ENCODE results near the gene TLR3. TPM values are rescaled to one million over a fixed set of nuclear protein-coding genes. Genes with fewer than 3 reads are reported as not detected.
A peak's percentile ranks its signal among the peaks of the same experiment; 100 is the strongest.

TLR3 gene
- total and polyA plus RNA-seq, 2 donors (not counting 3 experiments of a cell fraction or from before 2014, with no cell fraction given), result 1.6 to 5.2 TPM

- H3K4me1 ChIP-seq (ENCODE audit: control insufficient read depth, extremely low read depth, insufficient read depth, low read length), result peaks cover 3% of the 10 kb centered on the region
- peak within 1 kb of the TSS; percentile 37 for H2AFZ ChIP-seq (ENCODE audit: low read depth, low read length)
- H3K79me2 ChIP-seq (ENCODE audit: control insufficient read depth, insufficient read depth, low read length), result no peaks in the 10 kb centered on the region
- dilution Hi-C loops (cut with MboI; ENCODE audit: extremely low pct_ligation_motif_present, low sequenced_read_pairs), result no loop called here
- BruUV-seq (replicated peaks), result no TSS peak
- no peaks in the 10 kb centered on the region for H4K20me1 ChIP-seq (replicated peaks; ENCODE audit: control insufficient read depth, extremely low read depth, insufficient read depth, low read length)
- H3K27ac ChIP-seq (ENCODE audit: insufficient read depth, low read depth, low read length), result no peak within 1 kb of the TSS
- DNase-seq (ENCODE audit: low read depth, low spot score) (no peak), FAIRE-seq (no peak)
- ChIA-PET CTCF (no interaction called here), POLR2A (no interaction called here)
- no peaks in the 10 kb centered on the region for H3K9me3 ChIP-seq (replicated peaks; ENCODE audit: control insufficient read depth, insufficient read depth, low read length)
- H3K36me3 ChIP-seq (ENCODE audit: control insufficient read depth in 2 of 2, extremely low read depth in 1 of 2, insufficient read depth in 2 of 2, low read length in 2 of 2), result no peaks in the 10 kb centered on the region
- H3K9ac ChIP-seq (replicated peaks; ENCODE audit: extremely low read depth, insufficient read depth, low read length), result no peak within 1 kb of the TSS
- peak within 1 kb of the TSS in 2 of 3 experiments; percentile 12 to 26 for H3K4me3 ChIP-seq (replicated peaks in 1 of 3; ENCODE audit: insufficient read depth in 1 of 3, low read depth in 1 of 3, low read length in 3 of 3)
- TF ChIP-seq EZH2 (IDR thresholded peaks at IDR 0.05; ENCODE audit: borderline replicate concordance, low read depth, low read length, severe bottlenecking) (peak; percentile 70), GATA2 (IDR thresholded peaks at IDR 0.05; ENCODE audit: insufficient read depth, insufficient read length, low read depth, low read length) (no peak), MYC (IDR thresholded peaks at IDR 0.05; ENCODE audit: low read depth, low read length) (no peak), FOS (IDR thresholded peaks at IDR 0.05; ENCODE audit: borderline replicate concordance, insufficient read depth, low read length) (no peak)
- H3K27me3 ChIP-seq (ENCODE audit: control insufficient read depth in 2 of 2, insufficient read depth in 2 of 2, low read length in 2 of 2), result peaks cover 28 to 33% of the 10 kb centered on the region in 2 experiments
- peak within 1 kb of the TSS; percentile 42 for H3K4me2 ChIP-seq (ENCODE audit: insufficient read depth, low read length)
- intact Hi-C loops (cut with micrococcal nuclease), result no loop called here
- H3K9me1 ChIP-seq (replicated peaks; ENCODE audit: control insufficient read depth, extremely low read depth, insufficient read depth, low read length), result no peaks in the 10 kb centered on the region
These were observed 35.3 kb downstream of the TLR3 start, which contains the start of gene FAM149A for GRCh38 chr4:186104114-186104889. TSS of gene FAM149A (plus strand) at chr4:186104704.

GRCh38 chr4:186104890-186105646, 36.1 kb downstream of the TLR3 start:
- no peaks in the 10 kb centered on the region for H3K9me3 ChIP-seq (replicated peaks; ENCODE audit: control insufficient read depth, insufficient read depth, low read length)
- ChIA-PET POLR2A (no interaction called here), CTCF (interaction anchor here (1.5 kb wide), 1 partner anchor 32 kb away, joined by 9 read pairs; no protein-coding TSS in a partner anchor)
- FAIRE-seq (no peak), DNase-seq (ENCODE audit: low read depth, low spot score) (no peak)
- TF ChIP-seq EZH2 (IDR thresholded peaks at IDR 0.05; ENCODE audit: borderline replicate concordance, low read depth, low read length, severe bottlenecking) (peak; percentile 80), JUN (IDR thresholded peaks at IDR 0.05; ENCODE audit: borderline replicate concordance, insufficient read depth, insufficient read length, low read depth) (no peak), CTCF (IDR thresholded peaks at IDR 0.05; ENCODE audit: extremely low read depth in 1 of 2, insufficient read depth in 1 of 2, low read depth in 1 of 2, low read length in 2 of 2) (no peak), POLR2A (IDR thresholded peaks at IDR 0.05; ENCODE audit: low read depth, low read length) (no peak)
- intact Hi-C loops (cut with micrococcal nuclease) (no loop called here), dilution Hi-C loops (cut with MboI; ENCODE audit: extremely low pct_ligation_motif_present, low sequenced_read_pairs) (no loop called here)
- H4K20me1 ChIP-seq (replicated peaks; ENCODE audit: control insufficient read depth, extremely low read depth, insufficient read depth, low read length), result no peaks in the 10 kb centered on the region
- peak overlapping the region in 2 of 3 experiments; percentile 12 to 26 for H3K4me3 ChIP-seq (replicated peaks in 1 of 3; ENCODE audit: insufficient read depth in 1 of 3, low read depth in 1 of 3, low read length in 3 of 3)
- H3K4me2 ChIP-seq (ENCODE audit: insufficient read depth, low read length), result peak overlapping the region; percentile 42
- peak overlapping the region; percentile 37 for H2AFZ ChIP-seq (ENCODE audit: low read depth, low read length)
- no peaks in the 10 kb centered on the region for H3K9me1 ChIP-seq (replicated peaks; ENCODE audit: control insufficient read depth, extremely low read depth, insufficient read depth, low read length)
- peaks cover 28 to 33% of the 10 kb centered on the region in 2 experiments for H3K27me3 ChIP-seq (ENCODE audit: control insufficient read depth in 2 of 2, insufficient read depth in 2 of 2, low read length in 2 of 2)
- H3K4me1 ChIP-seq (ENCODE audit: control insufficient read depth, extremely low read depth, insufficient read depth, low read length), result peaks cover 3% of the 10 kb centered on the region
- no peaks in the 10 kb centered on the region for H3K79me2 ChIP-seq (ENCODE audit: control insufficient read depth, insufficient read depth, low read length)
- no peaks in the 10 kb centered on the region for H3K36me3 ChIP-seq (ENCODE audit: control insufficient read depth in 2 of 2, extremely low read depth in 1 of 2, insufficient read depth in 2 of 2, low read length in 2 of 2)
- no peak overlapping the region for H3K27ac ChIP-seq (ENCODE audit: insufficient read depth, low read depth, low read length)
- no peak overlapping the region for H3K9ac ChIP-seq (replicated peaks; ENCODE audit: extremely low read depth, insufficient read depth, low read length)
- BruUV-seq (replicated peaks), result no TSS peak
